IMR-90 (cell line): ENCODE results near the gene S100A12.

Experiments
- BHLHE40 ChIP-seq: fragments of 150-350 bp; IDR thresholded peaks from 2 replicates; pipeline ENCODE4 v1.6.1; 2016; ENCODE audit warnings: mild to moderate bottlenecking, low read depth, low read length
- CTCF ChIP-seq: conservative IDR thresholded peaks from 2 replicates; pipeline ENCODE4 v1.5.1; 2012; ENCODE audit warnings: mild to moderate bottlenecking, low read depth, low read length, improper control_type of control experiment
- FOS ChIP-seq: fragments of 150-350 bp; IDR thresholded peaks from 2 replicates; pipeline ENCODE4 v1.6.1; 2016; ENCODE audit warnings: low read depth, low read length
- MAFK ChIP-seq: IDR thresholded peaks from 2 replicates; pipeline ENCODE4 v1.6.1; 2012; ENCODE audit warnings: low read depth, low read length, improper control_type of control experiment
- MXI1 ChIP-seq: IDR thresholded peaks from 2 replicates; pipeline ENCODE4 v1.6.1; 2012; ENCODE audit warnings: low read depth, mild to moderate bottlenecking, low read length, moderate library complexity, borderline replicate concordance
- POLR2A ChIP-seq: IDR thresholded peaks from 2 replicates; pipeline ENCODE4 v1.6.1; 2012; ENCODE audit warnings: mild to moderate bottlenecking, low read depth, low read length
- RAD21 ChIP-seq: IDR thresholded peaks from 2 replicates; pipeline ENCODE4 v1.6.1; 2012; ENCODE audit warnings: low read length, improper control_type of control experiment
- RFX5 ChIP-seq: IDR thresholded peaks from 2 replicates; pipeline ENCODE4 v1.8.0; 2012; ENCODE audit warnings: low read depth, mild to moderate bottlenecking, low read length, moderate library complexity
- SMC3 ChIP-seq: fragments of 150-350 bp; IDR thresholded peaks from 2 replicates; pipeline ENCODE4 v1.6.1; 2016; ENCODE audit warnings: low read depth, mild to moderate bottlenecking, antibody characterized with exemption, low read length, moderate library complexity
- USF2 ChIP-seq: fragments of 150-350 bp; IDR thresholded peaks from 2 replicates; pipeline ENCODE4 v1.6.1; 2017; ENCODE audit warnings: mild to moderate bottlenecking, antibody characterized with exemption, low read length, low read depth

GRCh38 chr1:153387001-153387400 lies 11.6 kb upstream of the S100A12 start:
- no peak for TF ChIP-seq CTCF
- no peak for TF ChIP-seq FOS
- TF ChIP-seq POLR2A: no peak
- no peak for TF ChIP-seq RFX5
- no peak for TF ChIP-seq SMC3
- TF ChIP-seq MAFK: no peak
- TF ChIP-seq RAD21: no peak
- TF ChIP-seq USF2: no peak
- no peak for TF ChIP-seq MXI1
- no peak for TF ChIP-seq BHLHE40
